ENCODE data around the gene DNAJA2.

Gene DNAJA2

DNA sequence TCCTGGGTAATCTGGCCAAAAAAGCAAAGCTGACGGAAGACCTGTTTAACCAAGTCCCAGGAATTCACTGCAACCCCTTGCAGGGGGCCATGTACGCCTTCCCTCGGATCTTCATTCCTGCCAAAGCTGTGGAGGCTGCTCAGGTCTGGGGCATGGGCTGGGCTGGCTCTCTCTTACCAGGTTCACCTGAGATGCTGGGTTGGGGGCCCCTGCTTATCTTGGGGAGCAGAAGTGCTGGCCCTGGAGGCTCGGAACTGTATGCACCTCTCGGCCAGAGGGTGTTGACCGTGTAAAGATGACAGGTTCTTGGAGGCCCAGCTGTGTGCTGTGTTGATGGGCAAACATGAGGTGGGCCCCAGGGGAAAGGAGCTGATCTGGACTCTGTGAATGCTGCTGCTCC lies 49.1 kb downstream of the DNAJA2 start:
- DNase-seq: no peak

DNA sequence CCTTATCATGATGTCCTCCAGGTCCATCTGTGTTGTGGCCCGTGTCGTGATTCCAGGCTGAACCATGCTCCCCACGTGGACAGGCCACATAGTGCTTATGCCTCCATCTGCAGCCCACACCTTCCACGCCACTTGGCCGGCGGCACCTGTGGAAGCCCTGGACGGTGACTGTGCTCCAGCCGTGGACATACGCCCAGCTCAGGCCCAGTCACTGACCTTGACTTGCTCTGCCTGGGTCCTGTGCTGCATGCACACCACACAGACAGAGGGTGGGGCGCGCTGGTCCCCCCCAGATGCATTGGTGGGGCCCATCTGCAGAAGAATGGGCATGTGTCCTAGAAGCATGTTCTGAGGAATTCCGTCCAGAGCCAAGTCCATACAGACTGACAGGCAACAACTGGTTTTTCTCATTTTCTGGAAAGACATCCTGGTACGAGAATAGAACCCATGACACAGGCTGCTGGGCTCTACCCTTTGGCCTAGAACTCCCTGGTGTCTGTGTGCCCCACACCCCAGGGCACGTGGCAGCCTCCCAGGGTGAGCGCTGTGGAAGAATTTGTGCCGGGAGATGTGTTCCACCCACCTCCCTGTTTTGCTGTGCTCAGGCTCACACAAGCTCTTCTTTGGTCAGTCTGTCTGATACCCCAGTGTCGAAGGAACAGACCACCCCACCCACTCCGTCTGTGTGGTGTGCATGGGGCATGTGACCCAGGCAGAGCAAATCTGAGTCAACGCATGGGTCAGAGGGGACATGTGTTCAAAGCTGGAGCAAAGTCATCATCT lies 49.8 kb downstream of the DNAJA2 start:
- DNase-seq: no peak

DNA sequence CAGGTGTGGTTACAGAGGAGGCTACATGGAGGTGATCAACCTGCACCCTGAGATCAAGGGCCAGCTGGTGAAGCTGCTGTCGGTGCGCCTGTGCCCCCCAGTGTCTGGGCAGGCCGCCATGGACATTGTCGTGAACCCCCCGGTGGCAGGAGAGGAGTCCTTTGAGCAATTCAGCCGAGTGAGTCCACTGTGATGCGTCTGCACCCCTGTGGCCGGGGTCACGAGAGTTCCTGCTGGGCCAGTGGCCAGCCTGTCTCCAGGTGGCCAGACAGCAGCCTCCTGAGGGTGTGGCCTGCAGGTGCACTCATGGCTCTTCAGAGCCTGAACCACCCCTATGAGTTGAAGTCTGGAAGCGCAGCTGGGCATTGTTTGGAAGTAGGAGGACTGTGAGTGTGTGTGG lies 51.2 kb downstream of the DNAJA2 start:
- no peak for DNase-seq

DNA sequence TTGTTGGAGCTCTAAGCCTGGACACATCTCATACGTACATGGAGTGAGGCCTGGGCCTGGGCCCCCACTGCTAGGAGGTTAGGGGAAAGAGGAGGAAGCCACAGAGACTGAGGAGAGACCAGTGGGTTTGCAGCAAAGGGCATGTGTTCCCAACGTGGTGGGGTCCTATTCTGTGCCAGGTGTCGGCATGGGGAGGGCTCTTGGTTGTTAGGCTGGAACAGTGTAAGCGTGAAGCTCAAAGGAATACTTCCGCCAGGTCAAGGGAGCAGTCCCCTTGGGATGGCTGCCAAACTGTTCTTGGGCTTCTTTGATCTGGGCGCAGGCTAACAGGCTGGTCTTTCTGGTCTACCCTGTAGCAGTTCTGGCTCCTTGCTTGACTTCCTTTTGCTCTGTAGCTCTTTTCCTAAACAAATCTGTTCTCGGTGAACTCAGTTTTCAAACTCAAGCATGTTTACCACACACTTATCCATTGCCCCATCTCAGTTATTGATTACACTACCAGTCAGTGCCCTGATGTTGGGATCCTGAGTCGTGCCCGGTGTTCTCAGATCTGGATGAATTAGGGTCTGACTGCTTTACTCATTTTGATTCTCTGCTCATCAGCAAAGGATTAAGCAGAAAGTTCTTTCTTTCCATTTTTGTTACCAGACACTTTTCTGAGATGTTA lies 52.9 kb downstream of the DNAJA2 start:
- DNase-seq: no peak

DNA sequence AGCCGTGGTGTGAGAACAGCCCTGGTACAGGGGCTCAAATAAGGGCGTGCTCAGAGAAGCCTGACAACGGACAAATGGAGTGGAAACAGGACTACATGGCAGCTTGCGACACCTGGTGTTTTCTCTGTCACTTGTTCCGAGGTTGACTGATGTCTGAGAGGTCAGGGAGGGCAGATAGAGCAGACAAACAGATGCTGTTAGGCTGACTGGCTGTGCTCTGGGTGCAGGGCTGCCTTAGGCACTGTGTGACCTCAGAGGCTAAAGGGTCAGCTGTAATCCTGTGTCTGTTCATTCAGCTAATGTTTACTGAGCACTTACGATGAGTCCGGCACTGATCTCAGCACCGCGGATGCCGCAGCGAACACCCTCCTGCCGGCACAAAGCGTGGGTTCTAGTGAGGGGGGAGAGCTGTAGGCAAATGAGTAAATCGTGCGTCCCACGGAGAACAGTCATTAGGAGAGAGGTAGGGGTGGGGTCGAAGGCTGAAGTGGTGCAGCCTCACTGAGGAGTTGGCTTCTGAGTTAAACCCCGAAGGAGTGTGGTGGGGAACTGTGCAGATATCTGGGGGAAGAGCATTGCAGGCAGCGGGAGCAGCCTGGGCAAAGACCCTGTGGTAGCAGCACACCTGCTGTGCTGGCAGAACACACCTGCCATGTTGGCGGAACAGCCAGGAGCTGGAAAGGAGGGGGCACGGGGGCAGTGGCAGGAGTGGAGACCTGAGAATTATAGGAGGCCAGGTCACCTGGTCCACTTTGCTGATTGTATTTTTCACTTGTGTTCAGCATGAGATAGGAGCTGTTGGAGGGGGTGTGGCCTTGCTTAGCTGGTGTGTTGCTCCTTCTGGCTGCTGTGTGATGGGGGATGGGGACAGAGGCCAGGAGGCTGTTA lies 54.3 kb downstream of the DNAJA2 start:
- DNase-seq: no peak

DNA sequence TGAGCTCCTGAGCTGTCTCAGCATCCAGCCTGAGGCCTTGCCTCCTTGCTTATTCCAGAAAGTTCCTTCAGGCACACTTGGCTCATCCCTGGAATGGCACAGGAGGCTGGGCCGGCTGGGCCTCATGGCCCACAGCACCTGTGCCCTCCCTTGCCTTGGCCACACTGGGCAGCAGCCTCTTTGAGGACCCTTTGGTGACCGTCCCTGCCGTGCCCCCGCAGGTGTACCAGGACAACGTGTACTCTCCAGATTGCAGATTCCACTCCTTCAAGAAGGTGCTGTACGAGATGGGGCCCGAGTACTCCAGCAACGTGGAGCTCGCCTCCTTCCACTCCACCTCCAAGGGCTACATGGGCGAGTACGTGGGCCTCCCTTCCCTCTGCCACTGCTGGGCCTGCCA lies 55.1 kb downstream of the DNAJA2 start:
- DNase-seq: no peak

DNA sequence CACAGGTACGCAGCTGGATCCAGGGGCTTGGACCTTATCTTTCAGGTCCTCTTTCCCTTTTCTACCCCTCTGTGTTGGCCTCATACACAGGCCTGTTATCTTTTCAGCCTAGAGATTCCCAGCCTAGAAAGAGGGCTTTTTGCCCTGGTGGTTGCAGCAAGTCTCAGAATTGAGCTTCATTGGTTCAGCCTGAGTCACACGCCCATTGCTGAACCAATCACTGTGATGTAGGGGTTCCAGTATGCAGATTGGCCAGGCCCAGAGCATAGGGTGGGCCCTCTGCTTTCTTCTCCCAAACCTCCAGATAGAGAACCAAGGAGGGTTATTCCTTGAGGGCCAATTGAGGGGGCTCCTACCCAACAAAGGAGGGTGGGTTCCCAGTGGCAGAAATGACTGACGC lies 56.5 kb downstream of the DNAJA2 start:
- no peak for DNase-seq

DNA sequence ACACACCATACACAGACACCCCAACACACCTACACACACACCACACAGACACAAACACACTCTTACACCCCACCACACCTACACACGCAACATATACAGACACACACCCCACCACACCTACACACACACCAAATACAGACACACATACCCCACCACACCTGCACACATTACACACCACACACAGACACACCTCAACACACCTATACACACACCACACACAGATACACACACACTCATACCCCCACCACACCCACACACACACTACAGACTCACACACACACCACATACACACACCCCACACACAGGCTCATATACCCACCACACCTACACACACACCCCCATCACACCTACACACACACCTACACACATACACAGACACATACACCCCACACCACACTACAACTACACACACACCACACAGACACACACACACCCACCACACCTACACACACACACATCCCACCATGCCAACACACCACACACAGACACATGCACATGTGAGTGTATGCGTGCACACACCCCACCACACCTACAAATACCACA lies 57.9 kb downstream of the DNAJA2 start:
- DNase-seq: no peak

DNA sequence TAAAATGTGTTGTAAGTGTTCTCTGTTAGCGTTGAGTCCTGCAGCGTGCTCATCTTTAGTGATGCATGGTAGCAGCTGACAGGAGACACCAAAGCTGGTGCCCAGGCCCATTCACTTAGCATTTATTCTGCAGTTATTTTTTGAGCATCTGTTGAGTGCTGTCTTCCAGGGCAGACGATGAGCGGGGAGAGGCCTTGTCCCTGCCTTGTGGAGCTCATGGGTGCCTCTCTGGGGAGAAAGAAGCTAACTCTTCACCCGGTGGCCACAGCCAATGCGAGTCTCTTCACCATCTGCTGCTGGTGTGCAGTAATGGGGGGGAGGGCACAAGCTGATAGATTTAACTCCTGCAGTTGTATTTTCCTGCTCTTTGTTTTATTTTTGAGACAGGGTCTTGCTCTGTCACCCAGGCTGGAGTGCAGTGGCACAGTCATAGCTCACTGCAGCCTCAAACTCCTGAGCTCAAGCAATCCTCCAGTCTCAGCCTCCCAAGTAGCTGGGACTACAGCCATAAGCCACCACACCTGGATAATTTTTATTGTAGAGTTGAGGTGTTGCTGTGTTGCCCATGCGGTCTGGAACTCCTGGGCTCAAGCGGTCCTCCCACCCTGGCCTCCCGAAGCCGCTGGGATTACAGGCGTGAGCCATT lies 58.8 kb downstream of the DNAJA2 start:
- no peak for DNase-seq

DNA sequence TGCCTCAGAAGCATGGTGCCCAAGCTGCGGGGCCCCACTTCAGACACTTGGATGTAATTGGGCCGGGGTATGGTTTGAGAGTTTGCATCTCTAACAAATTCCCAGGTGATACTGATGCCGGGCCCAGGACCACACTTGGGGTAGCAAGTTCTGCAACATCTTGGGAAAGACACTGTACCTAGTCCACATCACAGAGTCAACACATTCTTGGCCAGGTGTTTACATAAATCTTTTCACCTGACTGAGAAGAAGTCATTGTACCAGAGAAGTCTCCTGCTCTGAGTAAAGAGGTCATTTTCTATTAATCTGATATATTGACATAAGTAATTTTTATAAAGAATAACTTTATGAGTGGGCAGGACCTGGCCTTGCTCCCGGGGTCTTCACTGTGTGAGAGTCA lies 61.8 kb downstream of the DNAJA2 start:
- no peak for DNase-seq

DNA sequence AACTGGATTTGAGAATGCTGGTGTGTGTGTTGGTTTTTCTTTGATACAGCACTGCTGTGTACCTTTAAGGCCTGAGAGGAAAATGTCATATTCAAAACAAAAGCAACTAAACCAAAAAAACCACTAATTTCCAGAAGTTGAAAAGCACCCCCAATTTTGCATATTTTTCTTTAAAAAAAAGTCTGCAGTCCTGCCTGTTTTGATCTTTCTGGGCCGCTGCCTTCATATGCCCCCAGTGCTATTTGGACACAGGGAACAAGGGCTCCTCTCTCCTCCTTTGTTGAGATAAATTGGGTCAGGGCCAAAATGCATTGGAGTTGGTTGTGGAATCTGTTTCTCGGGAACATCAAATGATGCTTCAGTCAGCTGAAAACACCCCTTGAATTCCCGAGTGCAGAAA lies 62.4 kb downstream of the DNAJA2 start:
- DNase-seq: no peak

DNA sequence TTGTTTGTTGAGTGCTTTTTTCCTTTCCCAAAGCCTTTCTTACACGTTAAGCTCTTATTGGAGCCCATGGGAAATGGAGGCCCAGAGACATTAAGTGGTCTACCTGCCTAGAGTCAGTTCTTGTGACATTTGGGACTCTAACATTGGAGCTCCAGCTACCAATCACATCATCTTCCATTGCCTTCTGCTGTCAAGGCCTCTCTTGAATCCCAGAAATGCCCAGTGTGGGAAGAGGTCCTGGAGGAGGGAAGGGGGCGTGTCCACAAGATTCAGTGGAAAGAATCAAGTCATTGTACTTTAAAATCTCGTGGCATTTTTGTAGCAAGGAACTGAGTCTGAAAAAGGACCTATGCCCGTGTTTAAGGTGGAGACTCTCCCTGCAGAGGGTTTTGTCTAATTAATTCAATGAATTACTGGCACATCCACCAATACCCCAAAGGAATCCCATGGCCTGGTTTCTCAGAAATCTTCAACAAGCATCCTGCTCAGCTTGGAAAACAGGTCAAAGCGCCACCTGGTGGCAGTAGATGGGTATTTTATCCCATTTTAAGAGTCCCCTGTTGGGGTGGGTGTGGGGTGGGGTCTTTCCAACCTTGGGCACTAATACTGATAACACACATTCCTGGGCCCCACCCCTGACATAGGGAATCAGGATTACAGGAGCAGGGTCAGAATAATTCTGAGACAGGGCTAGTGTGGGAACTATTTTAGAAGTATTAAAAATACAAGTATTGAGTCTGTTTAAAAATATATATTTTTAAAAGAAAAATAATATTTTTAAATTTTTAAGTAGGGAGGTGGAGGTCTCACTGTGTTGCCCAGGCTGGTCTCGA lies 64.7 kb downstream of the DNAJA2 start:
- peak; percentile 55 for DNase-seq

DNA sequence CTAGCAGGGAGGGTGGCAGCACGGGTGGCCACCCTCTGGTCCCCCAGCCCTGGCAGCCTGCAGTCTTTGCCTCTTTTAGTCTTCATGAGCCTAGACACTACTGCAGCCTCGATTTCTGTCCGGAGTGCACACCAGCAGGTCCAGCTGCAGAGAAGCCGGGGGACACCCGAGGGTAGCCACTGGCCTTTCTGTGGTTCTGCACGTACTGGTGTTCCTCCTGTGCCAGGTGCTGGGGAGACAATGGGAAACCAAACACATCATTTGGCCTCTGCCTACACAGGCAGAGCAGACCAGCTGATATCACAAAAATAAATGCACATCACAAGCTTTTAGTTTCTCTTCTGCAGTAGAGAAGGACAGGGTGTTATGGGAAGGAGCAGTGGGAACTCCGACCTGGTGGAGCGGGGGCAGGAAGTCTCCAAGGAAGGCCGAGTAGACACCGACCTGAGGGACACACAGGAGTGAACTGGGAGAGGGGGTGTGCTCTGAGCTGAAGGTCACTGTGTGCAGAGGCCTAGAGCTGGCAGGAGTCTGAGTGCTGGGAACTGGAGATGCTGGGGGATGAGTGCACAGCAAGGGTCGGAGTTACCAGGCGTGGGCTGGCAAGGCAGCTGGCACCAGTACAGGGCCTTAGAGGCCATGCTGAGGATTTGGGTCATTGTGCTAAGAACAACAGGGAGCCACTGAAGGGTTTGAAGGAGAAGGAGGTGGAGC lies 66.3 kb downstream of the DNAJA2 start:
- DNase-seq: no peak

DNA sequence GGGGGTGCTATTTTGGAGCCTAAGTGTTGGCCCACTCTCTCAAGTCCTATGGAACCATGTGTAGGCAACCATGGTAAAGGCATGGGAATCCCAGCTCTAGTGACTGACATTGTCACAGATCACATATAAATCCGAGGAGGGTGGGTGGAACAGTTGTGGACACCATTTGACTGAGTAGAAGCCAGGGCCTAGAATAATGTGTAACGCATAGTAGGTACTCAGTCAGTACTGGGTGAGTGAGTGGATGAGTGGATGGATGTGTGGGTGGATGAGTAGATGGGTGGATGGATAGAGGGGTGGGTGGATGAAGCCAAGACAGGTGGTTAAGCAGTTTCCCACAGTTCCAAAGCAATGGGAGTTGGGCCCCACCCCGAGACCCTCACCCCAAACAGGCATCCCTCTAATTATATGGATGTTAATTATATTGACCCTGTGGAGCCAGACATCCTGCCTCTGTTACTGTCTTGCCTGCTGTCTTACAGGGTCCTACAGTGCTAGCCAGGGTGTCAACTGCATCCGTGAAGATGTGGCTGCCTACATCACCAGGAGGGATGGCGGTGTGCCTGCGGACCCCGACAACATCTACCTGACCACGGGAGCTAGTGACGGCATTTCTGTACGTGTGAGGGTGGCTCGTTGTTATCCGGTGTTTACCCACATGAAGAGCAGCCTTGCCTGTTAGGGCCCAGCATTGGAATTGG lies 67.0 kb downstream of the DNAJA2 start:
- no peak for DNase-seq

All from activated naive CD4-positive, alpha-beta T cell treated with anti-CD3 and anti-CD28 coated beads, Interleukin-2, amount 50 U/mL, for 16 hours (primary cell).